NCI-H82 (cell line): ENCODE measurements around the gene ADAMTSL3.
"Not testable (repeated sequence)": the region's sequence is repeated elsewhere in the genome, so short reads cannot be mapped to it uniquely, and the experiment has no call there.

ENCODE experiments used
- DNase-seq: peaks from one replicate; lab custom pipeline; 2025; lab: John Stamatoyannopoulos, UW

ADAMTSL3 gene

DNA sequence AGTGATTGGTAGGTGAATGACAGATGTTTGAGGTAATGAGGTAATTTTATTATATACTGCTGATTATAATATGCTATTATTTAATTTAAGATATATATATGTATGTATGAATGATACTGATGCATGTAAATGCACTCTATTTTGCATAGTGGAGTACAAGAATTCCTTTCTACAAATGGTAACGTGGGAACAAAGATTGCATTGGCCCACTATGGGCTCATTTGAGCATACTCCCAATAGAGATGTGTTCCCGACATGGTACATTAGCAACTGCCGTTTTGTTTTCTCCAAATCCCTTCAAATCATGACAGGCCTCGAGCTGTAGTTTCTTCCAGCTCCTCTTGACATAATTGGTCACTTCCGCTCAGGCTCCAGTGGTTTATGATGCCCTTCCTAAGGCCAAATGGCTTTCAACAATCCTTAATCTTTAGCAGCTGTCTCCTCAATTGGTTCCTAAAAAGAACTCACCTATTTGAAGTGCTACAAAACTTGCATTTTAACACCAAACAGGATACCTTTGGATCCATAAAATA lies 266.1 kb downstream of the ADAMTSL3 start:
- peak; percentile 50 for DNase-seq

- DNase-seq, result no peak
Observed at GRCh38 chr15:83922649-83923294, 268.8 kb downstream of the ADAMTSL3 start.

GRCh38 chr15:83926116-83926515 lies 272.2 kb downstream of the ADAMTSL3 start:
- DNase-seq, result no peak

GRCh38 chr15:83927704-83928391 lies 273.9 kb downstream of the ADAMTSL3 start:
- no peak for DNase-seq

GRCh38 chr15:83928392-83928734 lies 274.4 kb downstream of the ADAMTSL3 start:
- DNase-seq, result no peak

GRCh38 chr15:83928878-83929418 lies 275.0 kb downstream of the ADAMTSL3 start:
- DNase-seq, result no peak

- no peak for DNase-seq
Observed at GRCh38 chr15:83929619-83930018, 275.7 kb downstream of the ADAMTSL3 start.

DNA sequence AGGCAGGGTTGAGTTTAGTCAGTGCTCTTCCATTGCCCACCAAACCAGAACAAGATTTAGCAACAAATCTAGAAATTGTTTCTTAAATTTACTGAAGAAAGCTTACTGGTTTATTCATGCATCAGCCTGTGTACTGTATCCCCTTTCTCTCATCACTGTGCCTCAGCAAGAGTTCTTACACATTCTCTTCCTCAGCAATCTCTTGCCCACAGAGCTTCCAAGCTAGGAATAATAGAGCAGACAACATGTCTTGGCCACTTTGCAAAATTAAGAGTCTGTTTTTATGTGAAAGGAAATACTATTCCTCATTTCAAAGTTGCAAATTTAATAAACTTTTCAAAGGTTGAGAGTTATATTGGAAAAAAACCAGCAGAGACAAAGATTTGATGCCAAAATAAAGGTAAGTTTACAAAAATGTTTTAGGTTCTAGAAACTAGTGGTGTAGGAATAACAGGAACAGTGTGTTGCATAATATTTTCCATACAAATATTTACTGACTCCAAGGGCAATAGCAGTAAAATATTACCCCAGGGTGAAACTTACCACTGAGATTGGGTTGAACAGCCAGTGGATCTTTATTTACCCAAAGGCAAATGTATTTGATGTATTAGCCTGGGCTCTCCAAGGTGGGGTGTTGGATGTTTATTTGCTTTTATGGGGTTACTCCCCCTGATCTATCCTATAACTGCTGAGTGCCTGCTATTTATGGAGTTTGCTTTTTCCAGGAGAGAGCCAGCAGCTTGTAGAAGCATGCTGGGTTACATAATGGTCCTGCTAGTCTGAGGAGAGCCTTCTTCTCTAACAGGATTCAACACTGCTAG lies 276.7 kb downstream of the ADAMTSL3 start:
- DNase-seq, result no peak

- DNase-seq, result no peak
Observed at GRCh38 chr15:83935774-83936173, 281.9 kb downstream of the ADAMTSL3 start.

GRCh38 chr15:83940136-83940535 lies 286.2 kb downstream of the ADAMTSL3 start:
- DNase-seq, result peak; percentile 83

- no peak for DNase-seq
Observed at GRCh38 chr15:83943043-83943442, 289.1 kb downstream of the ADAMTSL3 start.

- no peak for DNase-seq
Observed at GRCh38 chr15:83943849-83944404, 290.0 kb downstream of the ADAMTSL3 start.

DNA sequence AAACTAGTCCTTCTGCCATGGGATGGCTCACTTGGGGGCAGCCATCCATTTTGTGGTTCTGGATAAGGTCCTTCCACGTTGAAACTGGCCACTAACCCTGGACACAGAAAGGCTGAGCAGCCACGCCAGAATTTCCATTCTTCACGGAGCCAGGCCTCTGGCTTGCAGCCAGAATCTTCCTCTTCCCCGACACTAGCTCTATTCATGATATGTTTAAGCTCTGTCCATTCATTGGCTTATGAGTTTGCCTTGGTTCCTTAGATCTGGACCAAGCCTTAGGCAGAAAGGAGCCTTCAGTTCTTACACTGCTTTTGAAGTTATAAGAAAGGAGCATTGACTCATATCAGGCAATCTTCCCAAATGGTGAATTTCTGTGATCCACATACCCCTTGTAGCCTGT lies 293.2 kb downstream of the ADAMTSL3 start:
- no peak for DNase-seq

DNA sequence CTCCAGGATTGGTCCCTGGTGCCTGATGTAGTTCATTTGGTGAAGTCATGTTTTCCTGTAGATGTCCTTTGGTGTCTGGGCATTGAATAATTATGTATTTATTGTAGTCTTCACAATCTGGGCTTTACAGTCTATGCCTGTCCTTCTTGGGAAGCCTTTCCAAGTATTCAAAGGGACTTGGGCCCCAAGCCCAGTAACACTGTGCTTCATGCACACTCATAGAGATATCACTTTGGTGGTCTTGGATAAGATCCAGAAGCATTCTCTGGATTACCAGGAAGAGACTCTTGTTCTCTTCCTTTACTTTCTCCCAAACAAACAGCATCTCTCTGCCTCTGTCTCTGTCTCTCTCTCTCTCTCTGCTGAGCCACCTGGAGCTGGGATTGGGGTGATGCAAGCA lies 300.6 kb downstream of the ADAMTSL3 start:
- no peak for DNase-seq

- DNase-seq, result no peak
Observed at GRCh38 chr15:83955806-83956265, 301.9 kb downstream of the ADAMTSL3 start.

GRCh38 chr15:83956887-83957286 lies 303.0 kb downstream of the ADAMTSL3 start:
- DNase-seq, result no peak

GRCh38 chr15:83959477-83959876 lies 305.6 kb downstream of the ADAMTSL3 start:
- no peak for DNase-seq

DNA sequence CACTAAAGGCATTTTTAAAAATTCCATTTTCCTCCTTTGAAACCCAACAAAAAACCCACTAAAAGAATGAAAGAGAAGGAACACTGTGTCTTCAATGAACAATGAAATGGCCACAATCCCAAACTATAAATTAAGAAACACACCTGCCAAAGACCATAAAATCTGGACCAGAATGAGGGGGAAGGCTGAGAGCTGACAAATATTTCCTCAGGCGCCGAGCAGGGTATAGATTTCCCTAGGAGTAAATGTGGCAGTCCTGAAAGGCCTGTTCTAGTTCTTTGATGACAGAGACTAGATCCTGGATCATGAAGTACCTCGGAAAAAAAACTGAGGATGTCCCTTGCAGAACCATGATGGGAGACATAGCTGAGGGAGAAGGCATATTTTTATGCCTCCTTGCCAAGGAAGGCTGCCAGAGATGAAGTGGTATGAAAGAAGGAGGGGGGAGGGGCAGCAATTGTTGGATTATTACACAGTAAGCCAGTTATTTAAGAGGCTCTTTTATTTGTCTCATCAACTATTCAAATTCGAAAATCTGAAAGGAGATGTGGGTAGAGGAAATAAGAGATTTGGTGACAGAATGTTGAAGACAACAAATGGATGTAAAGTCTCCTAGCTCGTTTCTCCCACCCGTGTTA lies 306.4 kb downstream of the ADAMTSL3 start:
- DNase-seq, result no peak

DNA sequence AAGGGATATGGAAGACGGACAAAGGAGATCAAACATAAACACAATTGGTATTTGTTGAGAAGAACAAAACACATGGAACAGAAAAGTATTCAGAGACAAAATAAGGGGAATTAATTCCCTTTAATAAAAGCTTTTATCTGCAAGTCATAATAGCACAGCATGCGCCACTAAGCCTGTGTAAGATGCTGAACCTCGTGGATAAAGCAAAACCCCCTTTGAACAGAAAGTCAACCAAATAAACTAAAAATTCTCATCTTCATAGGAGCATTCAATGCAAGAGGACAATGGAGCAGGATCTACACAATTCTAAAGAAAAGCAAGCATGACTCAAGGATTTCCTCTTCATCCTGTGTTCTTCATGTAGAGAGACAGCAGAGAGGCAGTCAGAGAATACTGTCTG lies 307.4 kb downstream of the ADAMTSL3 start:
- no peak for DNase-seq

DNA sequence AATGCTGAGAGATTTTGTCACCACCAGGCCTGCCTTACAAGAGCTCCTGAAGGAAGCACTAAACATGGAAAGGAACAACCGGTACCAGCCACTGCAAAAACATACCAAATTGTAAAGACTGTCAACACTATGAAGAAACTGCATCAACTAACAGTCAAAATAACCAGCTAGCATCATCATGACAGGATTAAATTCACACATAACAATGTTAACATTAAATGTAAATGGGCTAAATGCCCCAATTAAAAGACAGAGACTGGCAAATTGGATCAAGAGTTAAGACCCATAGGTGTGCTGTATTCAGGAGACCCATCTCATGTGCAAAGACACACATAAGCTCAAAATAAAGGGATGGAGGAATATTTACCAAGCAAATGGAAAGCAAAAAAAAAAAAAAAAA lies 311.0 kb downstream of the ADAMTSL3 start:
- DNase-seq, result not testable (repeated sequence)

GRCh38 chr15:83970295-83970890 lies 316.5 kb downstream of the ADAMTSL3 start:
- DNase-seq, result no peak
